Activated CD4-positive, alpha-beta T cell treated with anti-CD3 and anti-CD28 coated beads, Interleukin-2, amount 50 U/mL, for 24 hours (primary cell): ENCODE measurements around the gene MCC.
"Not testable (repeated sequence)": the region's sequence is repeated elsewhere in the genome, so short reads cannot be mapped to it uniquely, and the experiment has no call there.

Experiments
- DNase-seq, 2 donors: peaks; one replicate each; pipeline ENCODE4 v3.0.0-alpha.2; 2020; ENCODE audit warnings: low read depth in 1 of 2, low spot score in 1 of 2

MCC gene

DNA sequence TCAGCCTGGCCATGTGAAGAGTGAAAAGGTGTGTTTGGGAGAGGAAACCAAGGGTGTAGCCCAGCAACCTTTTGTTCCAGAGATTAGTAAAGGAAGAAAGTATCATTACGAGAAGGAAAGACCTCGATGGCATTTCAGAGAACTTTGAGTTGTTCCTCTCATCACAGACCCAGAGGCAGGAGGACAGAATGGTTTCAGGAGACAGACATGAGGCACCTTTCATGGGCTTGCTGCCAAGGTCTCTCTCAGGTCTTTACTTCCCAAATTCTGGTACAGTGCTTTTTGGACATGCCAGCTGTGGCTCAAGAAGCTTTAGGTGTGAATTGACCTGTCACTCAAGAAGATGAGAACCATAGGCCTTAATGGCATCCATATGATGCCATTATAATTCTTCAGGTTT, 2.8 kb upstream of the MCC start:
- DNase-seq: no peak

DNA sequence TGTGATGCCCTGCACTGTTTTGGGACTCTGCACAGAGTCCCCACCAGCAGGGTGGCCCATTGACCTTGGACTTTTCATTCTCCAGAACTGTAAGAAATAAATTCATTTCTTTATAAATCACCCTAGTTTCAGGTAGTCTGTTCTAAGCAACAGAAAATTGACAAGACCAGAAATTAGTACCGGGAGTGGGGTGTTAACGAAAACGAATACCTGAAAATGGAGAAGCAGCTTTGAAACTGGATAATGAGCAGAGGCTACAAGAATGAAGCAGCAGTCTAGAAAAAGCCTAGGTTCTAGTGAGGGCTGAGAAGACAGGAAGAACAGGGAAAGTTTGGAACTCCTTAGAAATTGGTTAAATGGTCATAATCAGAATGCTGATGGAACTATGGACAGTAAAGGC, 2.1 kb upstream of the MCC start:
- no peak for DNase-seq

DNA sequence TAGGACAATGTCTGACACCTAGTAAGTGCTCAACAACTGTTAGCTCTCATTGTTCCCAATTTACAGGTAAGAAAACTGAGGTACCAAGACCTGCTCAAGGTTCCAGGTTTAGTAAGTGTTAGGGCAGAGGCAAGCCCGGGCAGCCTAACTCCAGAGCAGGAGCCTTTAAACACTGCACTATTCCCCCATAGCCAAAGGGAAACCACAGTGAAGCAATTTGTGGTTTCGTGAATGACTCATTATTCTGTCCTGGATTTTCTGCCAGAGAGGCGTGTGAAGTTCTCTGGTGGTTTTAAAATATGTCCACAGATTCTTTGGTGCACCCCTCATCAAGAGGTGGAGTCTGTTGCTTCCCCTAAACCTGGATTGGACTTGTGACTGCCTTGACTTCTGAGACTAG, 1.0 kb upstream of the MCC start:
- no peak for DNase-seq

DNA sequence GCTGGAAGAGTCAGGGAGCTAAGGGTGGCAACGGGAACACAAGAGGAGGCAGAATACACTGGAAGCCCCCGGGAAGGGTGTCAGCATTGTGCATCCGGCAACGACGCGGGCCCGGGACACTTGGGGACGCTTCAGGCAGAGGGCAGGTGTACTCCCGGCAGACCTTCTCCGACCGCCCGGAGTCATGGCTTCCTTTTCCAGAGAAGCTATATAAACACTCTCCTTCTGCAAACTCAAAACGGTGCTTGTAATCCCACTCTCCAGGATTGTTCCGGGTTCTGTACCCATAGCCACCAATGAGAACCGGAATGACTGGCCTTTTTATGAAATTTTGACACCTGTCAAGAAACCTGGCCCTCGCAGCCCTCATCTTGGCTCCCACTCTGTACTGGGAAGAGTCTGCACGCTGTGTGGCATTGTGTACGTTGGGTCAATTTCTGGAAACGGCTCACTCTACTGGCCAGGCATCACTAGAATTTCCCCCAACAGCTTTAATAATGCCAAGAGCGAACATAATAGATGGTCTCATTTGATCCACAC, 462 bp upstream of the MCC start:
- no peak for DNase-seq

DNA sequence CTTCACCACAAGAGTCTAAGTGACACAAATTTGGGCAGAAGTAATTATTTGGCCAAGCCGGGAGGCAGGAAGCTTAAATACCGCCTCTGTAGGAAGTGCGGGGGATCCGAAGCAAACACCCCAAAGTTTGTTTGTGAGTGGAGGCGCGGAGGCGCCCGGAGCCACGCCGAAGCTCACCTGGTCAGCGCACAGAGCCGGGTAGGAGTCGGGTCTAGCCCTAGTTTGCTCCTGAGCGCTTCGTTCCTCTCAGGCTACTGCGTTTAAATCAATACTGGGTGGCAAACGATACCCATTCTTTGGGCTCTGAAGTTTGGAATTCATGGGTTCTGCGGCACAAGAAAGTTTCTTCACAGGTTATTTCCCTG, 855 bp downstream of the MCC start:
- DNase-seq: no peak

DNA sequence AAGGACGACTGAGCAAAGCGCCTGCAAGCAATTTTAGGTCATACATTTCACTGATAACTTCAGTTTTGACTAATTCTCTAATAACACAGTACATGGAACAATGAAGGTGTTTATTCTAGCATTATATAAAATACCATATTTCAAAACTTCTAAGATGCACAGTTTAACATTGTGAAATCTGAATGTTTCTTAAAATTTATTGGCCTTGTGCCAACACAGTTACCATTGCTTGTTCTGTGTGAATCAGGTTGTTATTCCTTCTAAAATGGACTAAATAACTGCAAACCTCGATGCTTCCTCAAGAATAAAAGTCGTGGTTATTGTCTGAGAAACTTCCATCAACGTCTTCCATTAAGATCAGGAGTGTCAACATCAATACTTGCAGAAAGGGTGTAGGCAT, 8.0 kb downstream of the MCC start:
- DNase-seq: no peak

DNA sequence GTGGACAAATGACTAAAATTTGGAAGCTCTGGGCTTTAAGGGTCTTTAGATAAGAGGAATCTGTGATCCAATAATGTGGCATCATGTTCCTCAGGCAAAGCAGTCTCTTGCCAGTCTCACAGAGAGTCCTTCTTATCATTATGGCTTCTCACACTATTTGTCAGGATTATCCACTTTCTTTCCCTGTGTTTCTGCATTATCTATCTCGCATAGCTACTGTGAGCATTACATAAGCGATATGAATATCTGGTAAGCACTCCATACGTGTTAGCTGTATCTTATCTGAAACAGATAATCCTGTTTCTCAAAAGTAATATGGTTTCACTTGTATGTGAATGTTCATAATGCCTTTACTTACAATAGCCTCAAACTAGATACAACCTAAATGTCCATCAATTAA, 9.6 kb downstream of the MCC start:
- DNase-seq: no peak

DNA sequence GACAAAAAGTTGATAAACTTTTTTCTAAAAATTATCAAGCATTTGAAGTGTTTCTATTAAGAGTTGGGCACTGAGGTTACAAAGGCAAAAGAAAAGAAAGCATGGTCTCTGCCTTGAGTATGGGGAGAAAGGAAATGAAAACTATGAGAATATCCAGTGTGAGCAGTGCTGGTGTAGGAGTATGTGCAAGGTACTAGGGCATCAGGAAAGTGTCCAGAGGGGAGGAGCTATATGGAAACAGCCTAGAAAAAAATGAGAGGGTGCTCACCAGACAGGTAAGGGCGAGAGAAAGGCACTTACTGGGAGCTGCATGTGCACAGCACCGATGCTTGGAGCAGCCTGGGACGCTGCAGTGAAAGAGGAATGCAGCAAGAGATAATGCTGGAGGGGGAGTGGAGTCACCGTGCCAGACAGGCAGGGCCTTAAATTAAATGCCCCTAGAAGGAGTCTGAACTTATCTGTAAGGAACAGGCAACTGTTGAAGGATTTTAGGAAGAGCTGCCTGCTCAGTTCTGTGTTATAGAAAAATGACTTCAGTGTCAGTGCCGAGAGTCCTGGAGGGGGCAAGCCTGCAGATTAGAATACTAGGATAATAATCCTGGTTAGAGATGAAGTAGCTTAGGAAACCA, 14.0 kb downstream of the MCC start:
- DNase-seq: no peak

DNA sequence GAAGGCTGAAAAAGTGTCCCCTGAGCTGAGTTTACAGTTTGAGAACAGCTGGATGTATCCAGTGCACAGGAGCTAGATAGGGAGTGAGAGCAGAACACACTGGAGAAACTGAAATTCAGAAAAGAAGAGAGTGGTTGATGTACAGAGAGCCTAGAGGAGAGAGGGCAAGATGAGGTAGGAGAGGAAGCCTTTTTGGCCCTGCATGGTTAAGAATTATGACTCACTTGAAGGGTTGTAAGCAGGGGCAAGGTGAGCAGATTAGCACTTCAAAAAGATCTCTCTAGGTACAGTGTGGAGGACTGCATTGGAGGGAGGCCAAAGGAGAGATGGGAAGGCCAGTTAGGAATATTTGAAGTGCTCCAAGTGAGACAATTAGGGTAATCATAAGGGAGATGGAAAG, 25.2 kb downstream of the MCC start:
- no peak for DNase-seq

DNA sequence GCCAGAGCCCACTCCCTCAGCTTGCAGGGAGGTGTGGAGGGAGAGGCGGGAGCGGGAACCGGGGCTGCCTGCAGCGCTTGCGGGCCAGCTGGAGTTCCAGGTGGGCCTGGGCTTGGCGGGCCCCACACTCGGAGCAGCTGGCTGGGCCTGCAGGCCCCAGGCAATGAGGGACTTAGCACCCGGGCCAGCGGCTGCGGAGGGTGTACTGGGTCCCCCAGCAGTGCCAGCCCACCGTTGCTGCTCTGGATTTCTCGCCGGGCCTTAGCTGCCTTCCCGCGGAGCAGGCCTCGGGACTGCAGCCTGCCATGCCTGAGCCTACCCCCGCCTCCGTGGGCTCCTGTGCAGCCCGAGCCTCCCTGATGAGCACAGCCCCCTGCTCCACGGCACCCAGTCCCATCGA, 31.1 kb downstream of the MCC start:
- DNase-seq: not testable (repeated sequence)

DNA sequence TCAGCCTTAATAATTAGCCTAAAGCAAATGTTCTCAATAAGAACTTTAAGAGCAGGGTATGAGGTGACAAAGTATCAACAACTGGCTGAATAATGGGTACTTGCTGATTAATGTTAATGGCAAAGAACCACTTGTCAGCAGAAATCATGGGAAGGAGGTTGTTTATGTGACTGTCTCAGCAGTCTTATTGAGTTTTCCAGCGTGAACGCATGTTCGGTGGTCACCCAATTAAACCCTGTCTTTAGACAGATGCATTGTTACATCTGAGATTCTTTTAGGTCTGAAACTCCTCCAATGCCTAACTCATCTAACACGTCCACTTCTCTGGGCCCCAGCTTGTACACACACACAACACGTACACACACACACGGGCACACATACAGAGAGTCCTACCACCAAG, 35.3 kb downstream of the MCC start:
- DNase-seq: no peak

DNA sequence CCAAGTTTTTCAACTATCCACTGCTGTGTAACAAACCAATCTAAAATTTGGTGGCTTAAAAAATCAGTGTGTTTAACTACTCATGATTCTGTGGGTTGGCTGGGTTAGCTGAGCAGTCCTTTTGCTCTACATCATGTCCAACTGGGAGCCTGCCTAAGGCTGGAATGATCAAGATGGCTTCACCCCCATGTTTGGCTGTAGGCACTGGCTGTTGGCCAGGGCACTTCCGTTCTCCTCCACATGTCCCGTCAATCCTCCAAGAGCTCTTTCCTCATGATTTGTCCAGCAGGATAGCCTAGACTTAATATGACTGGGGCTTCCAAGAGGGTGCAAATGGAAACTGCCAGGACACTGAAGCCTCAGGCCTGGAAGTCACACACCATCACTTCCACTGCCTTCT, 36.5 kb downstream of the MCC start:
- DNase-seq: no peak

DNA sequence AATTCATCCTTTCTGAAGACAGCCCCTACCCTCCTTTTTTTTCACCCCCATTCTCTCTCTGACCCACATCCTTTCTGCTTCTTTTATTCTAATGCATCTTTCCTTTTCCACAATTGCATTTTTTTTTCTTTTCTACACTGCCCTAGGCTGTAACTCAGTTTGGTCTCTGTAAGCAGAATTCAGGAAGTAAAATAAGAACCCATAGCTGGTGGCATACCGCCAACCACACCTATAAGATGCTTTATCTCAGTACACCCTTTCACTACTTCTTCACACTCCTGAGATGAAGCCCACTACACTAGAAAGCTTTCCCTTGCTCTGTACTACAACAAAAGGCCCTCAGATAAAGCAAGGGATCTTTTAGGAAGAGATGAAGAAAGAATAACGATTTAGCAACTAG, 37.3 kb downstream of the MCC start:
- DNase-seq: no peak

DNA sequence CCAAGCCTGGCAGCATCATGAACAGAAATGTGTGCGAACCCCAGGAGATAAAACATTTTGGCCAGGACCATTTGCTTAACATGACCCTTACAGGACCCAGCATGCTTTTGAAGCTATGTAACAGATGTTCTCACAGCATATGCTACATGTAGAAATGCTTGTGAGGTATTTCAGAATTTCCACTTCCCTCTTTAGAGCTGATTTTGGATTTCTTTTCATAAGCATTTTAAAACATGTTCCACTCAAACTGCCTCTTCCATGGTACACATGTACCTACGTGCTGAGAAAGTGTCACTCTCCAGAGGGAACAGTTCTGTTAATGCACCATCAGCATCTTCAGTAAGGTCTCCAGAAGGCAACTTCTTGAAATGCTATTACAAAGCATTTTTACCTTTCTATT, 37.8 kb downstream of the MCC start:
- no peak for DNase-seq

DNA sequence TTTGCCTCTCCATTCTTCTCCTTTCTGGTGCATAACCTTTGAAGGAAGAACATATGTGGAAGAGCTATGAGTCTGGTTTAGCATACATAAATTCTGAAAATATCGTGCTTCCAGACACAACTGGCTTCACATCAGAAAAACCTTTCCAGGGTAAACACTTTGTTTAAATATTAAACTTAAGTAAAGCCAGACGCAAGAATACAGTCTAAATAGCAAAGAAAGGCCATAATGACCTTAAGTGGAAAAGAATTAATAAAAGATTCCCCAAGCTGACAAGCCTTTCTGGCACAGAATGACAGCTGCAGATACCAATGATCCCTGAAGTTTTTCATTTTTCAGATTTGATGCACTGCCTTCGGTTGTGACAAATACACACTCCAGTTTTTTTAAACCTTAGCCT, 40.0 kb downstream of the MCC start:
- DNase-seq: no peak

DNA sequence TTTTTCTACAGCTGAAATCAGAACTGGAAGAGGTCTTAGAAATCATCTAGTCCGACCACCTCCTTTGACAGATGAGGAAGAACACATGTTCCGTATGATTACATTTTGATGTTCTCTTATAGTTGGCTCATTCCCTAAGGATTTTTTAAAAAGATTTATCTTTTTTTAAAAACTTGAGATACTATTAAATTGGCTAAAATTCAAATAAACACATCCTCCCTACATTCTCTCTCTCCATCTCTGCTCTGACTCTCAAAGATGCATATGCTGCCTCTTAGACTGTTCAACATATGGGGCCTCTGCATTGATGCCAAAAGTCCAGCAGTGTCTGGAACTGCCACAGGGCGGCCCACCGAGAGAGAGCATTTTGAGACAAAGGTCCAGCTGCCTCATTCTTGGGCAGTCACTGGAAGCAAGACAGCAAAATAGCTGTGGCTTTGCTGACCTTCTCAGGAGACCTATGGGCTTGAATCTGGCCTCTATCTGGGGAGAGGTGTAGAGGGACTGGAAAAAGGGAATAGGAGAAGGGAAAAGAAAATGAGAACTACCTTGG, 40.7 kb downstream of the MCC start:
- DNase-seq: no peak

DNA sequence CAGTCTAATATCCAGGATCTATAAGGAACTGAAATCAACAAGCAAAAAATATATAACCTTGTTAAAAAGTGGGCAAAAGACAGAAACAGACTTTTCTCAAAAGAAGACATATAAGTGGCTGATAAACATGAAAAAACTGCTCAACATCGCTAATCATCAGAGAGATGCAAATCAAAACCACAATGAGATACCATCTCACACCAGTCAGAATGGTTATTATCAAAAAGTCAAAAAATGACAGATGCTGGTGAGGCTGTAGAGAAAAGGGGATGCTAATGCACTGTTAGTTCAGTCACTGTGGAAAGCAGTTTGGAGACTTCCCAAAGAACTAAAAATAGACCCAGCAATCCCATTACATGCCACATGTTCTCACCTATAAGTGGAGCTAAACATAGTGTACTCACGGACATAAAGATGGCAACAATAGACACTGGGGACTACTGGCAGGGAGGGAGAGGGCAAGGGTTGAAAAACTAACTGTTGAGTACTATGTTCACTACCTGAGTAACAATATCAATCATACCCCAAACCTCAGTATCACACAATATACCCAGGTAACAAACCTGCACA, 41.8 kb downstream of the MCC start:
- DNase-seq: no peak

DNA sequence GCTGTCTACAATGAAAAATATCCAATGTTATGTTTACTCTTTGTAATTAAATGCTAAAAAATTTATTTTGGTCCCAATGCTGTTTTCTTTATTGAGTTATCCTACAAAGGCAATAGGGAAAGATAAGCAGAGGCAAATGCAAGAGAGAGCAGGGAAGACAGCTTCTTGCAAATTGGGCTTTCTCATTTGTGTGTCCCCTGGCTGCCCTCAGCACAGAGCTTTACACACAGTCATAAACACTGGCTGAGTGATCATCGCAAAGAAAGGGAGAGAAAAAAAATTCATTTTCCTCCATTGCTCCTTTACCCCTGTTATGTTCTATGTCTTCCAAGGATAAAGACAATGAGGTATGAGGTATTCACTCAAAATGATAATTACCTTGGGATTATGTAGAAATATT, 51.1 kb downstream of the MCC start:
- no peak for DNase-seq

DNA sequence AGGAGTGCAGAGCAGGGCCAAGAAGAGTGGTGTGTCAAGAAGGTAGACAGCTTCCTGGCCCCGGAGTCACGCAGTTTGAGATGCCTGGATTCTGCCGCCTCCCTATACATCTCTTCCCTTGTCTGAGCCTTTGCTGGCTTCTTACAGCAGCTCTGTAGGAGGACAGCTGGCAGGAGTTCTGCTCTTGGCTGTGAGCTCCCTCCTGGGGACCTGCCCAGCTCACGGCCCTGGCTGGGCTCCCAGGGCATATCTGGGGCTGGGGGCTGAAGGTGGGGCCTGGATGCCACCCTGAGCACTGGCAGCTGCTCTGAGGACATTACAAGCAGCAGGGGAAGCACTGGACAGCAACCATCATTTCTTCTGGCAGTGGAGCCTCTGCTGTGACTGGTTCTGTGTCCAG, 52.7 kb downstream of the MCC start:
- DNase-seq: no peak

DNA sequence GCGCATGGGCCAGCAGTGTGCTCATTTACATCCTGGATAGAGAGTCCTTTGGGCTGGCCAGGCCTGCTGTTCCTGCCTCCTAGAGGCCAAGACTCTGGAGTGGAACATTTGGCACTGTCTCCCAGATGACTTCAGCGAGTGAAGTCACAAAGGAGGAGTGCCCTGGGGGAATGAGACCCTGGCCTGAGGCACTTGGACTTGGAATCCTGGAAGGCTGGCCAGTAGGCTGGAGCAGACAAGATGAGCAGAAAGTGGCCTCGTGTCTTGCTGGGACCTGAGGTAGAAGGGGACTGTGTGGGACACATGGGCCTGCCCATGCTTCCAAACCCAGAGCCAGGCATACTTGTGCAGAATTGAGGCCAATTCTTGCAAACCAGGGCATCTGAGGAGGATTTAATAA, 53.4 kb downstream of the MCC start, which contains the start of gene TSSK1B:
Gene TSSK1B, minus strand, starts transcription at position 101 of the 400 bp plus-strand sequence. CDS start 150 bp downstream, outside the sequence.
- DNase-seq: no peak

DNA sequence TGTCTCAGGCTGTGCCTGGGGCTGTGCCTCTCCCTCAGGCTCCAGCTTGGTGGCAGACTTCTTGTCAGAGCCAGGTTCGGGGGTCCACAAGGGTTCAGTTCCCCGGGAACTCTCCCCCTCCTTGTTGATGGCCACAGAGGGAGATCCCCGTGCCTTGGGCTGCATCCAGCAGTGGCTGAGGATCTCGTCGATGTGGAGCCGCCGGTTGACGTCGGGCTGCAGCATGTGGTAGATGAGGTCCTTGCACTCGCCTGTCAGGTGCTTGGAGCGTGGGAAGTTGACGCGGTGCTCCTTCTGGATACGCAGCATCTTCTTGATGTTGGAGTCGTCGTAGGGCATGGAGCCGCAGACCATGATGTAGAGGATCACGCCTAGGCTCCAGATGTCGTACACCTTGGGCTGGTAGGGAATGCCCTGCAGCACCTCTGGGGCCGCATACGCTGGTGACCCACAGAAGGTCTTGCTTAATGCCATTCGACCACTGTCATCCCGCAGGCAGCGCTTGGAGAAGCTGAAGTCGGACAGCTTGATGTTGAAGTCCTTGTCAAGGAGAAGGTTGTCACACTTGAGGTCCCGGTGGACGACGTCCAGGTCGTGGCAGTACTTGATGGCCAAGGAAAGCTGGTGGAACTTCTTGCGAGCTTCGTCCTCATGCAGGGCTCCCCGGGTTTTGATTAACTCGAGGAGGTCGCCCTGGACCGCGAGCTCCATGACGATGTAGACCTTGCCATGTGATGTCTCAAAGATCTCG, 54.2 kb downstream of the MCC start:
- DNase-seq: no peak

DNA sequence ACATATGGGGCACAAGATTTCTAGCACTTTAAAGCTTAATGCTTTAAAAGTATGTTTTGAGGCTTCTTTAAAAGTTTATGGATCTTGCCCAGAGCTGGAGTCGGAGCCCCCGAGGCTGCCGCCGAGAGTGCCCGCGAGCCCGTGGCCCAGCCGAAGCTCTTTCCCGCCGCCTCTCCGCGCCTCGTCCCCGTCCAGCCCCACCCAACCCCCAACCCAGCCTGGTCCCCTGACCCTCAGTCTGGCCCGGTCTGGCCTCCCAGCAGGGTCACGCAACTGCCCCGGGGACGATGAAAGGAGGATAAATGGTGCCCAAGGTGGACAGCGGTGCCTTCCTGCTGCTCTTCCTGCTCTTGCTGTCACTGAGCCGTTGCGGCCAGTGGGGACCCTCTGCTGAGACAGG, 55.2 kb downstream of the MCC start:
- no peak for DNase-seq
